Measurements from ENCODE around the gene ADAMTS15.

The ADAMTS15 gene

GRCh38 chr11:130514851-130515250 is 66.4 kb downstream of the ADAMTS15 start:
- DNase-seq (ENCODE audit: low read depth in 3 of 3) = no peak

GRCh38 chr11:130515829-130516553 is 67.5 kb downstream of the ADAMTS15 start:
- DNase-seq (ENCODE audit: low read depth in 3 of 3) = no peak

GRCh38 chr11:130516554-130517505 is 68.4 kb downstream of the ADAMTS15 start:
- no peak for DNase-seq (ENCODE audit: low read depth in 3 of 3)

GRCh38 chr11:130518164-130518680 is 69.8 kb downstream of the ADAMTS15 start:
- DNase-seq (ENCODE audit: low read depth in 3 of 3) = no peak

GRCh38 chr11:130519128-130519932 is 70.9 kb downstream of the ADAMTS15 start:
- DNase-seq (ENCODE audit: low read depth in 3 of 3) = no peak

- no peak for DNase-seq (ENCODE audit: low read depth in 3 of 3)
Measured at GRCh38 chr11:130520271-130520671, 71.8 kb downstream of the ADAMTS15 start.

GRCh38 chr11:130522284-130522961 is 74.0 kb downstream of the ADAMTS15 start:
- no peak for DNase-seq (ENCODE audit: low read depth in 3 of 3)

GRCh38 chr11:130523166-130523565 is 74.7 kb downstream of the ADAMTS15 start:
- DNase-seq (ENCODE audit: low read depth in 3 of 3) = no peak

GRCh38 chr11:130523609-130524008 is 75.2 kb downstream of the ADAMTS15 start:
- no peak for DNase-seq (ENCODE audit: low read depth in 3 of 3)

GRCh38 chr11:130524132-130524790 is 75.8 kb downstream of the ADAMTS15 start:
- DNase-seq (ENCODE audit: low read depth in 3 of 3) = no peak

- DNase-seq (ENCODE audit: low read depth in 3 of 3) = no peak
Measured at GRCh38 chr11:130525307-130525706, 76.9 kb downstream of the ADAMTS15 start.
